OCI-LY7 (cell line): ENCODE measurements around the gene STK32C.

ENCODE experiments used
- CTCF ChIP-seq: fragments of 200-600 bp; sonication (generic); conservative IDR thresholded peaks from 2 replicates; pipeline ENCODE4 v1.5.1; 2014; ENCODE audit warnings: mild to moderate bottlenecking, antibody characterized with exemption, low read length, moderate library complexity, mixed read lengths
- EZH2phosphoT487 ChIP-seq: fragments of 200-600 bp; sonication (generic); IDR thresholded peaks from 2 replicates; pipeline ENCODE4 v1.6.1; 2018; ENCODE audit warnings: low read depth, borderline replicate concordance, mild to moderate bottlenecking, mixed run types, antibody characterized with exemption, low read length, moderate library complexity, mixed read lengths

- TF ChIP-seq EZH2phosphoT487: no peak
- no peak for TF ChIP-seq CTCF
Observed at GRCh38 chr10:132212816-132213215, 94.9 kb downstream of the STK32C start.
